ENCODE measurements around the gene CUX1.

DNA sequence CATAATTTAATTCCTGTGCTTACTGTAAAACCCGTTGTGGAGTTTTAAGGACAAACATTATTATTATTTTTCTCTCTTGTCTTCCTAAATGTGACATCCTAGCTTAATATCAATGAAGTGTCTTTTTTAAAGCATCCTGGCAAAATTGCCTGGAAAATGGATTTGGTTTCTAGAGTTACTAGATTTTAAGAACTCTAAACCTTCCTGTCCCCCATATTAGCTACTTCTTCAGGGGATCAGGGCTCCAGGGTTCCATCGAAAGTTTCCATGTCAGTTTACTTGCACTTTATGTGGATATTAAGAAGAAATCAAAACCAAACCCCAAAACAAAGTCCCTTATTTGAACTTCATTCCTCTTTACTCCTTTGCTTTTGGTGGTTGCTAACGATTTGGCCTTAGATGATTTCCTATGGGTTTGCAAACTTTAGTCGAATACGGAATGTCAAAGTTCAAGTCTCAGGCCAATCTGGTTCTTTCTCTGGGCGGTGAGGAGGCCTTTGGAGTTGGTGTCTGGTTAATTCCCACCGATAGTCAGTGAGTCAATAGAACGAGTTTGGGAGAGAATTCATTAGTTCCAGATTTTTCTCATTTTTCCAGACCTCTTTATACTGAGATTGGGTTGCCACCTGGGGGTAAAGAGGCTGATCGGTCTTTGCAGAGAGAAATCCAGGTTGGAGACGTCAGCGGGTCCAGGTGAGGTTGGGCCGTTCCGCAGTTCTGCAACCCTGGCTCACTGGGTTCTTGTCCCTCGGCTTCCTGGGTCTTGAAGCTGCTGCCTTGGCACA, 1.1 kb downstream of the CUX1 start:
- TF ChIP-seq, protein P1, sequence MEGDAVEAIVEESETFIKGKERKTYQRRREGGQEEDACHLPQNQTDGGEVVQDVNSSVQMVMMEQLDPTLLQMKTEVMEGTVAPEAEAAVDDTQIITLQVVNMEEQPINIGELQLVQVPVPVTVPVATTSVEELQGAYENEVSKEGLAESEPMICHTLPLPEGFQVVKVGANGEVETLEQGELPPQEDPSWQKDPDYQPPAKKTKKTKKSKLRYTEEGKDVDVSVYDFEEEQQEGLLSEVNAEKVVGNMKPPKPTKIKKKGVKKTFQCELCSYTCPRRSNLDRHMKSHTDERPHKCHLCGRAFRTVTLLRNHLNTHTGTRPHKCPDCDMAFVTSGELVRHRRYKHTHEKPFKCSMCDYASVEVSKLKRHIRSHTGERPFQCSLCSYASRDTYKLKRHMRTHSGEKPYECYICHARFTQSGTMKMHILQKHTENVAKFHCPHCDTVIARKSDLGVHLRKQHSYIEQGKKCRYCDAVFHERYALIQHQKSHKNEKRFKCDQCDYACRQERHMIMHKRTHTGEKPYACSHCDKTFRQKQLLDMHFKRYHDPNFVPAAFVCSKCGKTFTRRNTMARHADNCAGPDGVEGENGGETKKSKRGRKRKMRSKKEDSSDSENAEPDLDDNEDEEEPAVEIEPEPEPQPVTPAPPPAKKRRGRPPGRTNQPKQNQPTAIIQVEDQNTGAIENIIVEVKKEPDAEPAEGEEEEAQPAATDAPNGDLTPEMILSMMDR (IDR thresholded peaks at IDR 0.05) = no peak
- TF ChIP-seq POLR2A (IDR thresholded peaks at IDR 0.05) = no peak

All from esophagus squamous epithelium (tissue), 4 donors.